ENCODE results near the gene BMPR1A. TPM values are rescaled to one million over a fixed set of nuclear protein-coding genes. Genes with fewer than 3 reads are reported as not detected.
A peak's percentile ranks its signal among the peaks of the same experiment; 100 is the strongest.

BMPR1A gene
- total RNA-seq, 1 experiment from 2014 or later, result 42.6 TPM

- H3K27me3 ChIP-seq (ENCODE audit: insufficient read depth, low read length), result no peaks in the 10 kb centered on the region
Measured at GRCh38 chr10:86769991-86770390, 13.6 kb downstream of the BMPR1A start.

GRCh38 chr10:86770412-86770960, 14.1 kb downstream of the BMPR1A start:
- CTCF ChIA-PET, result interaction anchor here (0.9 to 1.1 kb wide), 2 partner anchors 13 to 24 kb away, joined by 3 to 4 read pairs; no protein-coding TSS in a partner anchor
- no peaks in the 10 kb centered on the region for H3K27me3 ChIP-seq (ENCODE audit: insufficient read depth, low read length)
- no peak overlapping the region for H3K9ac ChIP-seq (ENCODE audit: low read length)
- DNase-seq (ENCODE audit: low read depth, low spot score) (no peak), ATAC-seq (peak; percentile 70; the same call in 1 of the 2 replicates)
- no peaks in the 10 kb centered on the region for H3K9me2 ChIP-seq (ENCODE audit: insufficient read depth)
- RAD21 ChIA-PET (ENCODE audit: low non-redundant PET in 1 of 2, low total read pairs in 2 of 2, uncharacterized antibody in 2 of 2, unreplicated experiment in 2 of 2), result no interaction called here
- BruUV-seq (replicated peaks), result no TSS peak
- H3K27ac ChIP-seq (ENCODE audit: low read depth, low read length), result no peak overlapping the region
- no peak overlapping the region for H3K4me2 ChIP-seq (ENCODE audit: low read length)
- H3K36me3 ChIP-seq (ENCODE audit: control insufficient read depth in 1 of 2, insufficient read depth in 2 of 2, low read length in 2 of 2), result no peaks in the 10 kb centered on the region
- intact Hi-C loops (cut with micrococcal nuclease), result no loop called here
- no peak overlapping the region for H2AFZ ChIP-seq (ENCODE audit: low read depth, low read length, poor library complexity, severe bottlenecking)
- H3K4me1 ChIP-seq (ENCODE audit: control insufficient read depth in 1 of 2, insufficient read depth in 2 of 2, low read length in 2 of 2), result peaks cover 2 to 10% of the 10 kb centered on the region in 2 experiments; a peak in 2 of 4 replicates
- H3K4me3 ChIP-seq (replicated peaks in 1 of 2; ENCODE audit: low read depth in 1 of 2, low read length in 2 of 2), result no peak overlapping the region
- no peaks in the 10 kb centered on the region for H4K20me1 ChIP-seq (ENCODE audit: insufficient read depth)
- H3K79me2 ChIP-seq (ENCODE audit: insufficient read depth, low read length), result peaks cover 86% of the 10 kb centered on the region
- no peaks in the 10 kb centered on the region for H3K9me3 ChIP-seq (ENCODE audit: control insufficient read depth in 1 of 2, insufficient read depth in 1 of 2, low read depth in 1 of 2, low read length in 2 of 2)
- POLR2A ChIA-PET, result no interaction called here
- no peak for TF ChIP-seq ZFX (IDR thresholded peaks at IDR 0.05)
- no peak for TF ChIP-seq SRF (IDR thresholded peaks at IDR 0.05; ENCODE audit: low read depth)
- TF ChIP-seq EZH2 (IDR thresholded peaks at IDR 0.05), result no peak
- TF ChIP-seq POLR2AphosphoS5 (IDR thresholded peaks at IDR 0.05; ENCODE audit: low read depth, low read length), result no peak
- no peak for TF ChIP-seq POLR2A (IDR thresholded peaks at IDR 0.05; ENCODE audit: borderline replicate concordance, extremely low read depth, insufficient read depth, insufficient read length)
- no peak for TF ChIP-seq CTCF (IDR thresholded peaks at IDR 0.05 in 2 of 3, conservative IDR thresholded peaks at IDR 0.05 in 1 of 3; ENCODE audit: borderline replicate concordance in 1 of 3, insufficient read depth in 1 of 3, low read depth in 2 of 3, low read length in 2 of 3)
- no peak for TF ChIP-seq ZBTB33 (IDR thresholded peaks at IDR 0.05; ENCODE audit: extremely low read depth, insufficient replicate concordance, low read length)
- TF ChIP-seq MAX (IDR thresholded peaks at IDR 0.05), result no peak

More at GRCh38 chr10:86769991-86770390, 13.6 kb downstream of the BMPR1A start:
- ATAC-seq (no peak), DNase-seq (ENCODE audit: low read depth, low spot score) (no peak)
- no peak overlapping the region for H3K4me2 ChIP-seq (ENCODE audit: low read length)
- no peak overlapping the region for H3K9ac ChIP-seq (ENCODE audit: low read length)
- no peak for TF ChIP-seq CTCF (IDR thresholded peaks at IDR 0.05 in 2 of 3, conservative IDR thresholded peaks at IDR 0.05 in 1 of 3; ENCODE audit: borderline replicate concordance in 1 of 3, insufficient read depth in 1 of 3, low read depth in 2 of 3, low read length in 2 of 3)
- POLR2A ChIA-PET, result no interaction called here
- H3K4me3 ChIP-seq (replicated peaks in 1 of 2; ENCODE audit: low read depth in 1 of 2, low read length in 2 of 2), result no peak overlapping the region
- no peak overlapping the region for H2AFZ ChIP-seq (ENCODE audit: low read depth, low read length, poor library complexity, severe bottlenecking)
- peaks cover 86% of the 10 kb centered on the region for H3K79me2 ChIP-seq (ENCODE audit: insufficient read depth, low read length)
- no peak overlapping the region for H3K27ac ChIP-seq (ENCODE audit: low read depth, low read length)
- BruUV-seq (replicated peaks), result no TSS peak
- H3K9me2 ChIP-seq (ENCODE audit: insufficient read depth), result no peaks in the 10 kb centered on the region
- no peaks in the 10 kb centered on the region for H4K20me1 ChIP-seq (ENCODE audit: insufficient read depth)
- H3K36me3 ChIP-seq (ENCODE audit: control insufficient read depth in 1 of 2, insufficient read depth in 2 of 2, low read length in 2 of 2), result no peaks in the 10 kb centered on the region
- H3K9me3 ChIP-seq (ENCODE audit: control insufficient read depth in 1 of 2, insufficient read depth in 1 of 2, low read depth in 1 of 2, low read length in 2 of 2), result no peaks in the 10 kb centered on the region
- intact Hi-C loops (cut with micrococcal nuclease), result no loop called here
- CTCF ChIA-PET, result interaction anchor here (0.9 to 1.1 kb wide), 2 partner anchors 12 to 25 kb away, joined by 3 to 4 read pairs; no protein-coding TSS in a partner anchor
- H3K4me1 ChIP-seq (ENCODE audit: control insufficient read depth in 1 of 2, insufficient read depth in 2 of 2, low read length in 2 of 2), result peaks cover 2 to 8% of the 10 kb centered on the region in 2 experiments; a peak in 2 of 4 replicates
- RAD21 ChIA-PET (ENCODE audit: low non-redundant PET in 1 of 2, low total read pairs in 2 of 2, uncharacterized antibody in 2 of 2, unreplicated experiment in 2 of 2), result no interaction called here
